AG10803 (cell line): ENCODE measurements around the gene PARD3.

Source experiments
- DNase-seq: peaks from one replicate; pipeline ENCODE4 v3.0.0; 2010; ENCODE audit warnings: low read depth
- H3K4me3 ChIP-seq: 2 replicates; pipeline ENCODE4 v1.5.1; 2011; ENCODE audit warnings: mild to moderate bottlenecking, low read length, control low read depth
- CTCF ChIP-seq: conservative IDR thresholded peaks from 2 replicates; pipeline ENCODE4 v1.5.1; 2011; ENCODE audit warnings: mild to moderate bottlenecking, low read length, control low read depth, inconsistent platforms

Gene PARD3

GRCh38 chr10:34187201-34187600 is 627.9 kb downstream of the PARD3 start:
- DNase-seq, result peak; percentile 94
- H3K4me3 ChIP-seq, result no peak overlapping the region
- TF ChIP-seq CTCF, result no peak

- peak; percentile 30 for DNase-seq
- TF ChIP-seq CTCF, result no peak
- H3K4me3 ChIP-seq, result no peak overlapping the region
Observed at GRCh38 chr10:34186745-34187144, 628.4 kb downstream of the PARD3 start.

GRCh38 chr10:34185998-34186397 is 629.1 kb downstream of the PARD3 start:
- no peak for DNase-seq
- no peak for TF ChIP-seq CTCF
- H3K4me3 ChIP-seq, result no peak overlapping the region

- DNase-seq, result no peak
- H3K4me3 ChIP-seq, result no peak overlapping the region
- TF ChIP-seq CTCF, result no peak
Observed at GRCh38 chr10:34184939-34185386, 630.1 kb downstream of the PARD3 start.

- no peak for DNase-seq
- TF ChIP-seq CTCF, result no peak
- H3K4me3 ChIP-seq, result no peak overlapping the region
Observed at GRCh38 chr10:34184397-34184796, 630.7 kb downstream of the PARD3 start.

- no peak overlapping the region for H3K4me3 ChIP-seq
- DNase-seq, result no peak
- no peak for TF ChIP-seq CTCF
Observed at GRCh38 chr10:34183016-34183796, 631.9 kb downstream of the PARD3 start.
